SK-N-SH (cell line): ENCODE results near the gene FBXW8. TPM values are rescaled to one million over a fixed set of nuclear protein-coding genes. Genes with fewer than 3 reads are reported as not detected.

ENCODE experiments used
- CTCF ChIA-PET: fragments of 300-600, 350-600 bp; formaldehyde crosslinking; extraction: SDS; loops from one replicate; lab custom pipeline; 2021; lab: Yijun Ruan, JAX
- POLR2A ChIA-PET: fragments of 350-600 bp; sonication (Branson Sonifier 250); formaldehyde crosslinking; extraction: SDS; loops from one replicate; lab custom pipeline; 2020; ENCODE audit warnings: antibody characterized with exemption, inconsistent platforms; lab: Yijun Ruan, JAX
- DNase-seq: peaks from one replicate; pipeline ENCODE4 v3.0.0; 2012
- H2AFZ ChIP-seq: fragments of 200-600 bp; sonication (generic); 2 replicates; pipeline ENCODE4 v1.8.1; 2016; ENCODE audit warnings: antibody characterized with exemption, mild to moderate bottlenecking, low read depth
- H3F3A ChIP-seq: fragments of 200-600 bp; sonication (generic); replicated peaks from 2 replicates; pipeline ENCODE3; 2016; ENCODE audit warnings: antibody characterized with exemption, mild to moderate bottlenecking; ENCODE audit not compliant: insufficient read depth
- H3K27ac ChIP-seq, 2 experiments: fragments of 200-500 bp in 1 of 2; fragments of 200-600 bp in 1 of 2; sonication (Bioruptor generic) in 1 of 2; sonication (generic), shearing (Covaris generic) in 1 of 2; 2 replicates each; pipeline versions ENCODE4 v1.5.1 to v1.6.1; 2014 to 2016; ENCODE audit warnings: low read depth in 2 of 2, inconsistent platforms in 1 of 2, low read length in 1 of 2, mild to moderate bottlenecking in 1 of 2, mixed read lengths in 1 of 2
- H3K27me3 ChIP-seq: fragments of 200-600 bp; sonication (generic), shearing (Covaris generic); 2 replicates; pipeline ENCODE4 v1.6.1; 2016; ENCODE audit warnings: mixed run types; ENCODE audit not compliant: insufficient read depth
- H3K36me3 ChIP-seq, 2 experiments: fragments of 200-500 bp in 1 of 2; fragments of 200-600 bp in 1 of 2; sonication (Bioruptor generic) in 1 of 2; sonication (generic) in 1 of 2; replicated peaks in 1 of 2; 2 replicates each; pipeline versions ENCODE3 to v1.5.1; 2014 to 2016; ENCODE audit warnings: low read length in 1 of 2, mild to moderate bottlenecking in 1 of 2; ENCODE audit not compliant: insufficient read depth in 2 of 2, control insufficient read depth in 1 of 2
- H3K4me1 ChIP-seq, 2 experiments: fragments of 200-500 bp in 1 of 2; fragments of 200-600 bp in 1 of 2; sonication (Bioruptor generic) in 1 of 2; sonication (generic), shearing (Covaris generic) in 1 of 2; 2 replicates each; pipeline versions ENCODE4 v1.5.1 to v1.6.1; 2014 to 2016; ENCODE audit warnings: low read depth in 1 of 2, low read length in 1 of 2, mixed run types in 1 of 2; ENCODE audit not compliant: insufficient read depth in 2 of 2, control insufficient read depth in 1 of 2
- H3K4me2 ChIP-seq: fragments of 200-600 bp; sonication (generic), shearing (Covaris generic); 2 replicates; pipeline ENCODE4 v1.6.1; 2017; ENCODE audit warnings: mixed run types
- H3K4me3 ChIP-seq, 2 experiments: fragments of 200-500 bp in 1 of 2; fragments of 200-600 bp in 1 of 2; sonication (Bioruptor generic) in 1 of 2; sonication (generic), shearing (Covaris generic) in 1 of 2; 2 replicates each; pipeline versions ENCODE4 v1.5.1 to v1.8.1; 2014 to 2016; ENCODE audit warnings: low read depth in 2 of 2, inconsistent platforms in 1 of 2, low read length in 1 of 2, mild to moderate bottlenecking in 1 of 2, mixed read lengths in 1 of 2, moderate library complexity in 1 of 2
- H3K79me2 ChIP-seq: fragments of 200-600 bp; sonication (generic); 2 replicates; pipeline ENCODE4 v1.8.1; 2017; ENCODE audit warnings: mild to moderate bottlenecking; ENCODE audit not compliant: insufficient read depth
- H3K9ac ChIP-seq: fragments of 200-600 bp; sonication (generic); 2 replicates; pipeline ENCODE4 v1.6.1; 2017; ENCODE audit warnings: mixed run types
- H3K9me2 ChIP-seq: fragments of 200-600 bp; sonication (generic); 2 replicates; pipeline ENCODE4 v1.6.1; 2017; ENCODE audit warnings: mixed run types
- H3K9me3 ChIP-seq: fragments of 200-600 bp; sonication (generic); 2 replicates; pipeline ENCODE4 v1.6.1; 2017; ENCODE audit warnings: mixed run types, mild to moderate bottlenecking, moderate library complexity
- H4K20me1 ChIP-seq: fragments of 200-600 bp; sonication (generic); 2 replicates; pipeline ENCODE4 v1.6.1; 2017; ENCODE audit warnings: mild to moderate bottlenecking, mixed run types; ENCODE audit not compliant: insufficient read depth
- CTCF ChIP-seq: fragments of 200-600 bp; sonication (generic); IDR thresholded peaks from 2 replicates; pipeline ENCODE4 v1.6.1; 2017; ENCODE audit warnings: antibody characterized with exemption, mild to moderate bottlenecking, moderate library complexity
- EZH2phosphoT487 ChIP-seq: fragments of 200-600 bp; sonication (generic); IDR thresholded peaks from 2 replicates; pipeline ENCODE4 v1.6.1; 2017; ENCODE audit warnings: low read depth, mixed run types, mild to moderate bottlenecking, antibody characterized with exemption, moderate library complexity, borderline replicate concordance
- FOSL2 ChIP-seq: IDR thresholded peaks from 2 replicates; pipeline ENCODE4 v1.4.0; 2012; ENCODE audit warnings: low read depth, mild to moderate bottlenecking, moderate library complexity, borderline replicate concordance
- FOXJ3 ChIP-seq: sonication (generic); formaldehyde crosslinking; IDR thresholded peaks from 2 replicates; pipeline ENCODE4 v1.5.1; 2020; ENCODE audit warnings: mild to moderate bottlenecking, missing genetic modification reagents
- GATA2 ChIP-seq: sonication (generic); formaldehyde crosslinking; IDR thresholded peaks from 2 replicates; pipeline ENCODE4 v1.5.0; 2020; ENCODE audit warnings: mild to moderate bottlenecking, missing genetic modification reagents
- MEF2A ChIP-seq: IDR thresholded peaks from 2 replicates; pipeline ENCODE4 v1.4.0; 2012; ENCODE audit warnings: low read depth, borderline replicate concordance
- SIN3A ChIP-seq: IDR thresholded peaks from 2 replicates; pipeline ENCODE4 v1.6.1; 2012; ENCODE audit warnings: low read depth, mild to moderate bottlenecking, low read length, moderate library complexity, borderline replicate concordance
- SMC3 ChIP-seq: IDR thresholded peaks from 2 replicates; pipeline ENCODE4 v1.6.1; 2012; ENCODE audit warnings: low read depth, low read length, improper control_type of control experiment
- TCF12 ChIP-seq: IDR thresholded peaks from 2 replicates; pipeline ENCODE4 v1.4.0; 2012
- WGBS: methylation state at CpG from one replicate; pipeline ENCODE4 v1.1.6; 2017; ENCODE audit warnings: low lambda C conversion rate; 5-methylcytosine and 5-hydroxymethylcytosine counted together
- polyA plus RNA-seq, 3 experiments: library from polyadenylated mRNA; depleted of rRNA; stranded (reverse); fragments of >200 nt; gene quantifications; 2 replicates each; pipeline ENCODE4 v1.2.3, GENCODE V29; 2012

The FBXW8 gene
- polyA plus RNA-seq, 1 of the 3 experiments (the other 2 are of a cell fraction): 15.6 TPM

- POLR2A ChIA-PET: interaction anchor here (0.9 to 1.2 kb wide), 3 partner anchors 30 to 83 kb away, joined by 3 read pairs; partner anchors contain the start of gene FBXW8
Observed at GRCh38 chr12:116880817-116881324, 29.9 kb upstream of the FBXW8 start.

GRCh38 chr12:116881325-116881876 lies 29.3 kb upstream of the FBXW8 start, which contains the start of gene HRK:
HRK (minus strand) TSS chr12:116881441; CDS start chr12:116881307, 134 bp downstream.
- no peak within 1 kb of the TSS for H2AFZ ChIP-seq

More at GRCh38 chr12:116880817-116881324, 29.9 kb upstream of the FBXW8 start:
- peaks cover 50% of the 10 kb centered on the region for H3K27me3 ChIP-seq
- no peaks in the 10 kb centered on the region for H3K36me3 ChIP-seq
- peaks cover 0 to 15% of the 10 kb centered on the region in 2 experiments; a peak in 1 of 4 replicates for H3K4me1 ChIP-seq
- no peaks in the 10 kb centered on the region for H3K79me2 ChIP-seq
- 0 out of 2 replicates have a peak, but pooled peaks cover 6% of the 10 kb centered on the region for H4K20me1 ChIP-seq
- no peak overlapping the region for H3K27ac ChIP-seq
- peak overlapping the region; percentile 19 to 46; a peak in 3 of 4 replicates for H3K4me3 ChIP-seq
- CTCF ChIA-PET: interaction anchor here (1.1 to 2.3 kb wide), 6 partner anchors 11 to 191 kb away, joined by 3 to 7 read pairs (median 4); no protein-coding TSS in a partner anchor
- DNase-seq: peak; percentile 83
- H3F3A ChIP-seq: no peaks in the 10 kb centered on the region
- no peaks in the 10 kb centered on the region for H3K9me3 ChIP-seq
- TF ChIP-seq GATA2 (CRISPR knock-in tag): no peak
- no peak for TF ChIP-seq FOXJ3
- no peak for TF ChIP-seq MEF2A
- no peak for TF ChIP-seq SIN3A
- TF ChIP-seq FOSL2: no peak
- TF ChIP-seq SMC3: no peak
- TF ChIP-seq TCF12: no peak
- 1% methylated on average over 22 of the region's 65 CpGs for WGBS
- no peaks in the 10 kb centered on the region for H3K9me2 ChIP-seq
- peak overlapping the region; percentile 59 for H3K4me2 ChIP-seq
- H3K9ac ChIP-seq: no peak overlapping the region
- no peak overlapping the region for H2AFZ ChIP-seq

More at GRCh38 chr12:116881325-116881876, 29.3 kb upstream of the FBXW8 start, which contains the start of gene HRK:
- CTCF ChIA-PET: interaction anchor here (1.1 to 2.3 kb wide), 6 partner anchors 11 to 191 kb away, joined by 3 to 7 read pairs (median 4); no protein-coding TSS in a partner anchor
- no peaks in the 10 kb centered on the region for H3K36me3 ChIP-seq
- no peak for DNase-seq
- peak within 1 kb of the TSS; percentile 71 for H3K4me2 ChIP-seq
- H3K9me3 ChIP-seq: no peaks in the 10 kb centered on the region
- no peaks in the 10 kb centered on the region for H3K79me2 ChIP-seq
- H3K27me3 ChIP-seq: peaks cover 50% of the 10 kb centered on the region
- no peaks in the 10 kb centered on the region for H3K9me2 ChIP-seq
- H3K4me1 ChIP-seq: peaks cover 0 to 11% of the 10 kb centered on the region in 2 experiments; a peak in 1 of 4 replicates
- no peak for TF ChIP-seq EZH2phosphoT487
- no peak for TF ChIP-seq CTCF
- 3% methylated on average over 28 of the region's 49 CpGs for WGBS
- 0 out of 2 replicates have a peak, but pooled peaks cover 6% of the 10 kb centered on the region for H4K20me1 ChIP-seq
- peak within 1 kb of the TSS; percentile 46 to 47; a peak in 3 of 4 replicates for H3K4me3 ChIP-seq
- no peak within 1 kb of the TSS for H3K27ac ChIP-seq
- POLR2A ChIA-PET: interaction anchor here (0.9 to 1.0 kb wide), 2 partner anchors 29 to 84 kb away, joined by 3 read pairs; partner anchors contain the start of gene FBXW8
- H3F3A ChIP-seq: no peaks in the 10 kb centered on the region
- H3K9ac ChIP-seq: no peak within 1 kb of the TSS
